Ammon's horn (tissue), 1 donor: ENCODE measurements around the gene KRT5.
A peak's percentile ranks its signal among the peaks of the same experiment; 100 is the strongest.

Experiments used
- DNase-seq: peaks from one replicate; pipeline ENCODE4 v3.0.0-alpha.2; 2016; ENCODE audit warnings: low spot score

Gene KRT5

GRCh38 chr12:52537101-52537500 is 16.9 kb upstream of the KRT5 start:
- DNase-seq: no peak

DNA sequence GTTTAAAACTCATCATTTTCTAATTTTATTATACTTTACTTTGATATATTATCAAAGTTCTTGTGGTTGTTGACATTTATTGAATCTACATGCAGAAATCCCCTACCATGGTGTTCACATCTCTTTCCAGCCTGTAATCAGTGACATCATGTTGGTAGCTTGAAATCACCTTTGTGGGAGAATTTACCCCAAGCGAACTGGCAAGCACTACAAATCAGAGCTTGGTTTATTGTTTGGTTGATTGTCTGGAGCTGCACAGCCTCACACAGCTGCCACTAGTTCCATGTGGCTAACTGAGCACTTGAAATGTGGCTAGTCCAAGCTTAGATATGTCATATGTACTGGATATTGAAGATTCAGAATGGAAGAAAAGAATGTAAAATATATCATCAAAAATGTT is 15.4 kb upstream of the KRT5 start:
- DNase-seq: no peak

DNA sequence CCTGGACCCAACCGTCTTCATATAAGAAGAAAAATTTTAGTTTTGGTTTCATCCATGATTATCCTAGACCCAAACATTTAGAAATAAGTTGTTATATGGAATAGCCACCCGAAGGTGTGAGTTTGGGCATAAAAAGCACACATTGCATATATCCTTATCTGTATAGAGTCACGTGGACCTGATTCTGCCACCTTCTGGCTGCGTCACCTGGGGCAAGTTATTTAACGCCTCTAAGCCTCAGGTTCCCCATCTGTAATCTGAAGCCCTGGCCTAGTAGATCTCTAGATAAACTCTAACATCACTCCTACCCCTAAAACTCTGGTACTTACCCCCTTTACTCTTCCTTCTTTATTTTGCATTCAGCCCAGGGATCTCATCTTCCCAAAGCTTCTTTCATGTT is 14.3 kb upstream of the KRT5 start:
- no peak for DNase-seq

DNA sequence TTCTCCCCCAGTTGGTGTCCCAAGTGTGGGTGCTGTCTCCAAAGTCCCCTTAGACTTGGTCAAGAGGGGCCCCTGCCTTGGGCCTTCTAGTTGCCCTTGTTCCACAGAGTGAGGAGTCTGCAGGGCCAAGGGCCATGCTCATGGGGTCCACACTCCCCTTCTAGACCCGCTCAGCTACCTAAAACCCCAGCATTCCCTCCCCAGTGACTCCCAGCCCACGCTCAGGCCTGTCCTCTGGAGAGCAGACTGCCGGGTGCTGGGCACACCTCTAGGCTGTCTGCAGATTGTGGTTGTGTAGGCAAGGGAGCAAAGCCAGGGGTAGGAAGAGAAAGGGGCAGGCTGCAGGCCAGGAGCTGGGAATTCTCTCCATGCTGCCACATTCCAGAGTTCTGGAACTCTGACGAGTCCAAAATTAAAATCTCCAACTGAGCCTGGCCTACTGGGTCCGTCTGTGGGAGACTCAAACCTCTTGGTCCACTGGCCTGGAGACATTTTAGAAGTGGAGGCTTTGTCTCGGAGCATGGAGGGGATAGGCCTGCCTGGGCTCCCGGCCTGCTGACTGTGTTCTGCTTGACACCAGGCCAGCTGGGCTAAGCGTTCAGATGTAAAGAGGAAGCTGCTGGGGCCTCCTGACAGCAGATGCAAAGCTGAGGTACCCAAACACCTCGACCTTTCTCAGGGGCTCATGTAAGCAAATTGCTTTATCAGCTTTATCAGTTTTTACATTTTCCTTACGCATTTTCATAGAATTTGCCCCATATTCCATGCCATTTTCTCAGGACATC is 13.7 kb upstream of the KRT5 start:
- peak; percentile 26 for DNase-seq

GRCh38 chr12:52532636-52533035 is 12.4 kb upstream of the KRT5 start:
- DNase-seq: no peak

GRCh38 chr12:52531566-52532300 is 11.5 kb upstream of the KRT5 start:
- peak; percentile 55 for DNase-seq

DNA sequence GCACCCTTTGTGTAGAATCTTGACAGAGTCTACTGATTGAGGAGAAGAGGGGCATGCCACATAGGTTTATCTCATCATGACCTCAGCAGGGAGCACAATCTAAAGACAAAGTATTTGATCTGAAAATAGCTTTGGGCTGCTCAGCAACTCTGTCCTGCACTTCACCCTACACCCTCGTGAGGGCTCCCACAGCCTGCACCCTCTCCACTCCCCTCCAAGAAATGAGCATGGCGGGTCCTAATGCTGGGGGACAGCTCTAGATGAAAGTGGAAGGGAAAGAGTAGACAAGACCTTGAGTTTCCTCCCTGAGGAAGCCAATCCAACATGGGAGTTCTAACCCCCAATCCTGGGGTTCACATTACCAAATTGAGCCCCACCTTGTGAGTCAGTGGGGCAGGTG is 10.7 kb upstream of the KRT5 start:
- DNase-seq: no peak

GRCh38 chr12:52530366-52530765 is 10.2 kb upstream of the KRT5 start:
- no peak for DNase-seq

DNA sequence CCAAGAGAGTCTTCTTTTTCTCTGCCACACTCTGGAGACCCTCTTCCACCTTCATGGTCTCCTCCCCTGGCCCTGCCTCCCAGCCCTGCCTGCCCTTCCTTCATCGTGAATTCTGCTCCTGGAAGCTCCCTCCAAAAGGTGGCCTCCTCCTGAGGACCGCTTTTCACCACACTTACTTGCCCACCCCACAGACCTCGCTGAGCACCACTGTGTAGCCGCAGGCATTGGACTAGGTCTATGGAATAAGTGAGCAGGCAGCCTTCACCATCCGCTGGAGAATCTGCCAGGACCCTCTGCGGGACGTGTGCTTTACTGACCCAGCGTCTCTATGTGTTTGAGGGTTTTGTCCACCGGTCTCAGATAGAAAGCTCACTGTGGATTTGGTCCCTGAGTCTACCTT is 9.7 kb upstream of the KRT5 start:
- no peak for DNase-seq

- DNase-seq: no peak
These were observed 9.2 kb upstream of the KRT5 start for GRCh38 chr12:52529417-52529816.

DNA sequence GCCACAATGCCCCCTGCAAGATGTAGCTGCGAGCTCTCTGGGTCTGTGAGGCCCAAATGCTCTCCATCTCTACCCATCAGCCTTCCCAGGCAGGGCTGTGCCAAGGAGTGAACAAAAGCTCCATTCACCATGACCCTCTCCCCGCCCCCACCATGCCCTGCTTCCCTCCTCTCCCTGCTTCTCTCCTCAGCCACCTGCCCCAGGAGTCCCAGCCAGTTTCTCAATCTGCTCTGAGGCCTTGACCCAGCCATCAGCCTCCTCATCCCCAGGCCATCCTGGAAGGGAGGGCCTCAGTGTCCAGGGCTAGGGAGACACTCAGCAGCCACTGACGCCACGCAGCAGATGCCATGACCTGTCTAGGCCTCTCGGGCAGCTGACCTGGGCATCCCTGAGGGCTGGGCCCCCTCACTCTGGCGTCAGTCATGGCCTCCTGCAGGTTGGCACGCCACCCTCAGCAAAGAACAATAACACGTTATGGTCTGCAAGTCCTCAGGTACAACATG is 8.5 kb upstream of the KRT5 start:
- peak; percentile 83 for DNase-seq

DNA sequence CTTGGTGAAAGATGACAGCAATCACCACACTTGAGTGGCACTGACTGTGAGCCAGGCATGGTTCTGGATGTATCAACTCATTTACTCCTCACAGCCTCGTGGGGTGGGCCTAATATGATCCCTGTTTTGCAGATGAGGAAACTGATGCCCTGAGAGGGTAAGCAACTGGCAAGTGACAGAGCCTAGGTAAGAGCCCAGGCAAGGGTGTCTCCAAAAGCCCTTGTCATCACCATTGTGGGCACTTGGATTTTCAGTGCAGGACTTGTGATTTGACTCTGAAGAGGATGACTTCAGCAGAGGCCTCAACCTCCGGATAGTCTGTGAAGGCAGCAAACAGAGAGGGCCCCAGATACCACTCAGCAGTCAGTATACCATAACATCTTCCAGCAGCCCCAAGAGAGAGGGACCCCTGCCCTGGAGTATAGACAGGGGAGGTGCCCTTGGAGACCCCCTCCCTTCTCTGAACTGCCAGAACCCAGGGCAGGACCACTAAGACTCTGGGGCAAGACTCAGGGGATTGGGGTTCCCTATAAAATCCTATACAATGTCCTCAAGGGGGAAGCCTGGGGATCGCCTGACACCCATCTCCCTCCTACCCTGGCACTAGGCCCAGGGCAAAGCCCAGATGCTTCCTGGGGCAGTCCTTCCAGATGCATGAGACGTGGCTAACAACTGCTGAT is 7.1 kb upstream of the KRT5 start:
- DNase-seq: no peak

DNA sequence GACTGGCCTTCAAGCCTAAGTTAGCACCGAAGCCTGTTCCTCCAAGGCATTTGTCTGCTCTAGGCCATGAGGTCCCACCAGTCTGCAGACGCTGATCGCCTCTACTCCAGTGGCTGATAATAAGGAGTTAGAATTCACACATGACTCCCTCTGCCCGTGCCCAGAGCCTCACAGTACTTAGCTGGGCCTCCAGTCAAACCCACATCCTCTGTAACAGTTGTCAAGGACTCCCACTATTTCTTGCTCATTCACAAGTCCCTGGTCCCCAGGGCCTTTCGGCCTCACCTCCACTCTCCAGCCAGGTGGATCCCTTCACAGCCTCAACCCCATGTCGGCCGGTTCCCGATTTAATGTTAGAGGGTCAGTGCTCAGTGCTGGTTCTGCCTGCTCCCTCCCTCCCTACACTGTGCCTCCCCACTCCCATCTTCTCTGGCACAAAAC is 6.3 kb upstream of the KRT5 start:
- no peak for DNase-seq

GRCh38 chr12:52525661-52526499 is 5.7 kb upstream of the KRT5 start:
- DNase-seq: no peak

GRCh38 chr12:52524898-52525591 is 4.9 kb upstream of the KRT5 start:
- DNase-seq: no peak

- DNase-seq: no peak
These were observed 4.2 kb upstream of the KRT5 start for GRCh38 chr12:52524241-52524897.

DNA sequence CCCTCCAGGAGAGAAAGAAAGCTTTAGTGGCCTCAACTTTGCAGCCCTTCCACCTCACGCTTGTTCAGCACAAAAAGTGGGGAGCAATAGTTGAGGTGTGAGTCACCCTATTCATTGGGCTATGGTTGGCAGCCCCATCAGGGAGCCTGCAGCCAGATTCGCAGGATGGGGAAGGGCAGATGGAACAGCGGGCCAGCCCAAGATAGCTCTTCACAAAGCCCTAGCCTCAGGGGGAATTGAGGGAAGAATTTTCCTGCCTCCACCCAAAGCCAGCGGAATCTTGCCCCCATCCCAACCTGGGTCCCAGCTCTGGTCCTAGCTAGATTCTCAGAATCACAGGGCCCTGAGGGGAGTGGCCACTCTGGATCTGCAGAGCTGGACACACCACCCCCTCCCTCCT is 3.6 kb upstream of the KRT5 start:
- no peak for DNase-seq

DNA sequence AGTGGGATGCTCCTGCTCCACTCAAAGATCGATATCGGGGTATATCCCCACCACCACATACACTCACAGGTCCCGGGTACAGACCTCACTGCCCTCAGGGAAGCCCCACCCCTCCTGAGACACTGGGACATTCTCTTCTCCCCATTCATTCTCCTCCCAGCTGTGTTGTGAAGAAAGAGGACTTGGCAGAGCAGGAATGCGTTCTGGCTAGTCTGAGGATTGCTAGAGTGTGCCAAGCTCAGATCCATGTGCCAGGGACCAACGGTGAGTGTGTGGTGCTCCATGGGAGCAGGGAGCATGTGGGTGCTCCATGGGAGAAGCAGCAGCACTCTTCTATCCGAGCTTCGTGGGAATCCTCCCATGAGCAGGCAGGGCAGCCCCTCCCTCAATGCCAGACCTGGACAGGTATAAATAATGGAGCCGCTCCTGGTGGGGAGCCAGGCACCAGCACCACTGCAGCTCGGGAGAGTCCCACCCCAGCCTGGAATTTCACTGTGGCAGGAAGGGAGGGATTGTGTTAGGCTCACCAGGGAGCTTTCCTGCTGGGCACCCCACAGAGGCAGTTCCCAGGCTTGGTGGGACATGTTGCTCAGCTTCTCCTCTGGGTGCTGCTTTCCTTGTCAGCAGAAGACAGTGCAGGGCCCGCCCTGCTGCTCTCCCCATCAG is 2.3 kb upstream of the KRT5 start:
- peak; percentile 38 for DNase-seq

GRCh38 chr12:52521568-52522266 is 1.5 kb upstream of the KRT5 start:
- no peak for DNase-seq

DNA sequence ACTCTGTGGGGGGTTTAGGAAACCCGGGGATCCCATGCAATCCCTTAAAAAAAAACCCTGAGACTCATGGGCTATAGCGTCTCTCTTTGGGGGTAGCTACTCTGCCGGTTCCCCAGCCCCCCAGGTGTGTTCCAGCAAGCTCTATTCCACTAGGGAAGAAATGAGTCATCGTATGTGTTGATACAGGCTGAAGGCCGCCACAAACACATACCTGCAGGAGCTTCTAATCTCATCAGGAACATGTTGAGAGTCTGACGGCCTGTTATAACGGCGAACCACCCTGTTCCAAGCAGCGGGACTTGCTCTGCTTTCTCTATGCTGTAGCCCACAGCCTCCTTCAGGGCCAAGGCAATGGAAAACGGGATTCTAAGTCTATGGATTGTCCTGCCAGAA is 977 bp upstream of the KRT5 start:
- no peak for DNase-seq
